Kidney (tissue), 14 donors: ENCODE results near the gene OR4K1. TPM values are rescaled to one million over a fixed set of nuclear protein-coding genes. Genes with fewer than 3 reads are reported as not detected.
A peak's percentile ranks its signal among the peaks of the same experiment; 100 is the strongest.

ENCODE experiments used
- DNase-seq, 5 donors: peaks; one replicate each; pipeline ENCODE4 v3.0.0-alpha.2; 2013 to 2020
- FAIRE-seq: peaks from 2 replicates; lab custom pipeline; 2012; peaks lifted over from hg19 to GRCh38; lab: Jason Lieb, UNC
- H3K27ac ChIP-seq, 2 donors: one replicate each; pipeline ENCODE4 v1.7.0; 2013; ENCODE audit warnings: low read depth in 2 of 2, low read length in 2 of 2, inconsistent platforms in 1 of 2
- H3K27me3 ChIP-seq: one replicate; pipeline ENCODE4 v1.7.1; 2013; ENCODE audit warnings: low read length, inconsistent platforms; ENCODE audit not compliant: control insufficient read depth, insufficient read depth
- H3K36me3 ChIP-seq, 3 donors: one replicate each; pipeline versions ENCODE4 v1.7.0 to v1.7.1; 2013; ENCODE audit warnings: low read length in 3 of 3, control low read depth in 1 of 3, inconsistent platforms in 1 of 3; ENCODE audit not compliant: insufficient read depth in 3 of 3, control insufficient read depth in 2 of 3
- H3K4me1 ChIP-seq, 3 donors: one replicate each; pipeline versions ENCODE4 v1.7.0 to v1.7.1; 2013; ENCODE audit warnings: low read length in 3 of 3, inconsistent platforms in 1 of 3, low read depth in 1 of 3; ENCODE audit not compliant: control insufficient read depth in 2 of 3, insufficient read depth in 2 of 3
- H3K4me3 ChIP-seq, 3 donors: one replicate each; pipeline versions ENCODE4 v1.7.0 to v1.8.1; 2013; ENCODE audit warnings: low read length in 3 of 3, control low read depth in 1 of 3, inconsistent platforms in 1 of 3
- H3K9ac ChIP-seq, 3 donors: one replicate each; pipeline versions ENCODE4 v1.7.0 to v1.7.1; 2013; ENCODE audit warnings: low read length in 3 of 3, control low read depth in 1 of 3, inconsistent platforms in 1 of 3
- H3K9me3 ChIP-seq, 3 donors: one replicate each; pipeline versions ENCODE4 v1.7.0 to v1.7.1; 2013; ENCODE audit warnings: low read length in 3 of 3, control low read depth in 1 of 3, inconsistent platforms in 1 of 3; ENCODE audit not compliant: control insufficient read depth in 2 of 3, insufficient read depth in 1 of 3
- CTCF ChIP-seq: IDR thresholded peaks from 3 replicates; pipeline ENCODE4 v1.5.1; 2012; ENCODE audit warnings: mild to moderate bottlenecking, moderate library complexity, borderline replicate concordance; ENCODE audit not compliant: insufficient read depth; ENCODE audit errors: extremely low read depth
- intact Hi-C: fragments of 100-400 bp; cut with DNase I; formaldehyde crosslinking; loops from one replicate; pipeline ENCODE4 v1.11.1; 2022
- polyA plus RNA-seq: library from polyadenylated mRNA; stranded (reverse); fragments of 350-450 nt; fragmentation: Illumina TruSeq; extraction: RNeasy Lipid Tissue Mini Kit (QIAGEN cat#74804); gene quantifications from one replicate; pipeline ENCODE4 v1.2.3, GENCODE V29; 2014; ENCODE audit warnings: low read depth, low replicate concordance; ENCODE audit not compliant: insufficient read depth
- total RNA-seq: library from RNA; stranded (reverse); fragmentation: NEBNext Ultra II Directional; extraction: Animal tissue kit (Norgen Biotek cat#: 25700); gene quantifications from one replicate; pipeline ENCODE4 v1.2.1, GENCODE V29; 2021
- donor health status: control.
- donor health status: control.
- donor health status: control.
- donor health status: control.
- donor health status: control.
- donor health status: DM: yes; HTN: yes; CAD: no.
- donor health status: Normal renal cell carcinoma (clear cell type).

OR4K1 gene
- total and polyA plus RNA-seq, 2 donors from 2014 or later, result not detected

- H3K27ac ChIP-seq, result no peak overlapping the region
- no peak for TF ChIP-seq CTCF
- H3K9ac ChIP-seq, result no peak overlapping the region
- peaks cover 3 to 5% (median 4%) of the 10 kb centered on the region in 3 donors for H3K9me3 ChIP-seq
- H3K4me1 ChIP-seq, result no peaks in the 10 kb centered on the region
- intact Hi-C loops, result no loop called here
- DNase-seq, result no peak
- no peak overlapping the region for H3K4me3 ChIP-seq
- H3K36me3 ChIP-seq, result no peaks in the 10 kb centered on the region
- no peaks in the 10 kb centered on the region for H3K27me3 ChIP-seq
- FAIRE-seq, result no peak
Observed at GRCh38 chr14:19902409-19902808, 28.3 kb upstream of the OR4K1 start.

GRCh38 chr14:19906665-19907064 is 24.1 kb upstream of the OR4K1 start:
- Histone ChIP-seq H3K27ac (no peak overlapping the region), H3K9me3 (peaks cover 0 to 6% (median 5%) of the 10 kb centered on the region in 3 donors), H3K4me3 (no peak overlapping the region), H3K36me3 (no peaks in the 10 kb centered on the region), H3K9ac (no peak overlapping the region), H3K4me1 (no peaks in the 10 kb centered on the region), H3K27me3 (no peaks in the 10 kb centered on the region)
- intact Hi-C loops, result no loop called here
- FAIRE-seq, result peak; percentile 15
- TF ChIP-seq CTCF, result no peak
- no peak for DNase-seq

- Histone ChIP-seq H3K9ac (no peak overlapping the region), H3K27ac (no peak overlapping the region), H3K27me3 (no peaks in the 10 kb centered on the region), H3K9me3 (peaks cover 0 to 5% (median 3%) of the 10 kb centered on the region in 3 donors), H3K4me3 (no peak overlapping the region), H3K4me1 (no peaks in the 10 kb centered on the region), H3K36me3 (no peaks in the 10 kb centered on the region)
- intact Hi-C loops, result no loop called here
- FAIRE-seq (no peak), DNase-seq (no peak)
- TF ChIP-seq CTCF, result no peak
Observed at GRCh38 chr14:19911114-19911513, 19.6 kb upstream of the OR4K1 start.

GRCh38 chr14:19917243-19917642 is 13.5 kb upstream of the OR4K1 start:
- intact Hi-C loops, result no loop called here
- FAIRE-seq, result no peak
- no peak for TF ChIP-seq CTCF

More at GRCh38 chr14:19917243-19917642, 13.5 kb upstream of the OR4K1 start:
- Histone ChIP-seq H3K9ac (no peak overlapping the region), H3K36me3 (no peaks in the 10 kb centered on the region), H3K4me1 (no peaks in the 10 kb centered on the region), H3K27me3 (no peaks in the 10 kb centered on the region), H3K27ac (no peak overlapping the region), H3K4me3 (no peak overlapping the region), H3K9me3 (no peaks in the 10 kb centered on the region)
- DNase-seq, result no peak
